GM10266 (cell line): ENCODE data around the gene SLIT3.

ENCODE experiments used
- DNase-seq: peaks from one replicate; pipeline ENCODE4 v3.0.0; 2012; ENCODE audit errors: extremely low spot score
- TF ChIP-seq, protein P1 (sequence below): IDR thresholded peaks from 2 replicates; pipeline ENCODE4 v1.5.1; 2012; ENCODE audit warnings: mild to moderate bottlenecking, low read depth; ENCODE audit not compliant: control insufficient read depth, insufficient read depth; ENCODE audit errors: missing control alignments

The SLIT3 gene

DNA sequence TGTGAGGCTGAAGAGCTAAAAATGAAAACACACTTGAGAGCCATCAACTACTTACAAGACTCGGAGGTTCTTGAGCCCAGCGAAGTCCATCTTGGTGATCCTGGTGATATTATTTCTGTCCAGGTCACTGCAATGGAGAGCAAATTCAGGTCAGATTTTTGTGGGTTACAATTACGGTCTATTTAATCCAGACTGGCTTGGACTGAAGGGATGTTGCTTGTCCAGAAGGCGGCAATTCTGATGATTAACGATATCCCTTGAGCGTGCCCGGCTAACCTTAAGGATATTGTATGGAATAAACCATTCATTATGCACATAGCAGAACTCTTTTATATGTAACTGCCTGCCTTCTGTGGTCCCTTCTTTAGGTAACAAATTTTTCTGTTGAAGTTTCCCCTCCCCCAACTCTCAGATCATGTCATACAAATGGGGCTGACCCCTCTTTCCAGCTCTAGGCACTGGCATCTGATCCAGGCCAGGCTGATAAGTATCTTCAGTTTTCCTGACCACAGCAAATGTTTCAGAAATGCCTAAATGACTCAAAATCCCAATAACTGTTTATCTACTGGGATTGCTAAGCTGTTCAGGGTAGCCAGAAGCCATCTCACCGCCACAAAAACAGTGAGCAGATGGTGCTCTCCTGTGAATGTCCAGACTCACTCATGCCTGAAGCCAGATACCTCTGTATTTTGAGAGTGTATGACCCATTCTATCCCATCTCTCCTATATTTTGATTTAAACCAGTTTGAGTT, 49.4 kb downstream of the SLIT3 start:
- no peak for DNase-seq
- TF ChIP-seq, protein P1, sequence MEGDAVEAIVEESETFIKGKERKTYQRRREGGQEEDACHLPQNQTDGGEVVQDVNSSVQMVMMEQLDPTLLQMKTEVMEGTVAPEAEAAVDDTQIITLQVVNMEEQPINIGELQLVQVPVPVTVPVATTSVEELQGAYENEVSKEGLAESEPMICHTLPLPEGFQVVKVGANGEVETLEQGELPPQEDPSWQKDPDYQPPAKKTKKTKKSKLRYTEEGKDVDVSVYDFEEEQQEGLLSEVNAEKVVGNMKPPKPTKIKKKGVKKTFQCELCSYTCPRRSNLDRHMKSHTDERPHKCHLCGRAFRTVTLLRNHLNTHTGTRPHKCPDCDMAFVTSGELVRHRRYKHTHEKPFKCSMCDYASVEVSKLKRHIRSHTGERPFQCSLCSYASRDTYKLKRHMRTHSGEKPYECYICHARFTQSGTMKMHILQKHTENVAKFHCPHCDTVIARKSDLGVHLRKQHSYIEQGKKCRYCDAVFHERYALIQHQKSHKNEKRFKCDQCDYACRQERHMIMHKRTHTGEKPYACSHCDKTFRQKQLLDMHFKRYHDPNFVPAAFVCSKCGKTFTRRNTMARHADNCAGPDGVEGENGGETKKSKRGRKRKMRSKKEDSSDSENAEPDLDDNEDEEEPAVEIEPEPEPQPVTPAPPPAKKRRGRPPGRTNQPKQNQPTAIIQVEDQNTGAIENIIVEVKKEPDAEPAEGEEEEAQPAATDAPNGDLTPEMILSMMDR, result no peak

DNA sequence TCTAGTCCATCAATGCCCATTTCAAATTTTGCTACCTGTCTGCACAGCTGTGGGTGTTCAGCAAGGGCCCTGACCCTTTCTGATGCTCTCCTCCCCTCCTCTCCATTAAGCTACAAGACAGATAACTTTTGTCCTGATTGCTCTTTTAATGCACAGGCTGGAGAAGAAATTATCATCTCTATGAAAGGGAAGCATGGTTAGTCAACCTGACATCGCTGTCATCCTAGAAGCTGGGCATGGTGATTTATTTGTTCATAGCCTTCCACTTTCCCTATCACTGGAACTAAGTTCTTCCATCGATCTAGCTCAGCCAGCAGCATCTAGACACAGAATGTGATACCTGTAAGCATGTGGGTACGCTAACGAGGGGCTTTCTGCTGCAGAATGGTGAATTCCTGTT, 50.1 kb downstream of the SLIT3 start:
- no peak for DNase-seq
- TF ChIP-seq, protein P1, result no peak

DNA sequence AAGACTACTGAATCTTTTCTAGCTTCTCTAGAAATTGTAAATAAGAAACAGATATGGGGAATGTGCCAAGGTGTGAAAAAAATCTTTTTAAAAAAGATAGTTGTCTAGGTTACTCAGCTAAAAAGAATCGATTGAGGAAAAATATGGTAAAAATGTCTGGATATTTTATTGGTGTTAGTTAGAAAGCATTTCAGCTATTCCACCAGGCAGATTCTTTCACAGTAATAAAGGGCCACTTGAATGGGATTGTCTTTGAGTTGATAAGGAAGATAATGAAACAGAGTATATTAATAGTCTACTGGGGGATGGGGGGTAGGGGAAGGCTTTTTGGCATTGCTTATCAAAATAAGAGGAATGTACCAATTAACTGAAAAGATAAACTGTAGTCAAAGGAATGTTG, 51.9 kb downstream of the SLIT3 start:
- DNase-seq, result no peak
- TF ChIP-seq, protein P1, result no peak

DNA sequence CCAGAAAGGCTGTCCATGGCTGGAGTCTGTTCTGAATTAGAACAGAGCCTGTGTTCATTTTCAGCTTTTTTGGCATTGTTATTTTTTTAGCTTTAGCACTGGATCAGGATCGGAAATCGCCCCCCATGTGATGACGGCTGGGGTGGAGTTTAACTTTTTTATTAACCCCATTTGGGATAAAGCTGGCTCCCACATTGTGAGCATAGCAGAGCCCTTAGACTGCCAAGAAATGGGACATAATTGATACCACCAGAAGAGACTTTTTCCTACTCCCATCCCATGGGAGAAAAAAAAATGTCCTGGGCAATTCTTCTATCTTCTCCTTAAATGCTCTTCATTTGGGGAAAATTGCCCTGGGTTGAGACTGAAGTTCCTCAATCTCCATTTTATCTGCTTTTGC, 52.4 kb downstream of the SLIT3 start:
- no peak for DNase-seq
- TF ChIP-seq, protein P1, result no peak

DNA sequence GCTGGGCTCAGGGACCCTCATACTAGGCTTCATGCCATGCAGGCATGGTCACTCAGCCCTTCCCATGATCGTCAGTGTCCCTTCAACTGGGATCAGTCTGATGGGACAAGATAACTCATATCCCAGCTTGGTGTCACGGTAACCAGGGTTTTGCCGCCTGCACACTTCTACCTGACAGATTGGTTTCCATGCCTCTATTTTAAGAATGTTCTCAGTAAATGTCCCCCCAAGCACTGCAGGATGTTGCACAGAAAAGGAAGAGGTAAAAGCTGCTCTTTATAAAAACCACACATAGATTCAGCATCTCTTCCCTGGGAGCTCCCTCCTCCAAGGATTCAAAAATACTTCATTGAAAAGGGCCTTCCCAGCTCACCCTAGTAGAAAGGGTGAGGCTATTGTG, 56.1 kb downstream of the SLIT3 start:
- no peak for DNase-seq
- TF ChIP-seq, protein P1, result no peak

DNA sequence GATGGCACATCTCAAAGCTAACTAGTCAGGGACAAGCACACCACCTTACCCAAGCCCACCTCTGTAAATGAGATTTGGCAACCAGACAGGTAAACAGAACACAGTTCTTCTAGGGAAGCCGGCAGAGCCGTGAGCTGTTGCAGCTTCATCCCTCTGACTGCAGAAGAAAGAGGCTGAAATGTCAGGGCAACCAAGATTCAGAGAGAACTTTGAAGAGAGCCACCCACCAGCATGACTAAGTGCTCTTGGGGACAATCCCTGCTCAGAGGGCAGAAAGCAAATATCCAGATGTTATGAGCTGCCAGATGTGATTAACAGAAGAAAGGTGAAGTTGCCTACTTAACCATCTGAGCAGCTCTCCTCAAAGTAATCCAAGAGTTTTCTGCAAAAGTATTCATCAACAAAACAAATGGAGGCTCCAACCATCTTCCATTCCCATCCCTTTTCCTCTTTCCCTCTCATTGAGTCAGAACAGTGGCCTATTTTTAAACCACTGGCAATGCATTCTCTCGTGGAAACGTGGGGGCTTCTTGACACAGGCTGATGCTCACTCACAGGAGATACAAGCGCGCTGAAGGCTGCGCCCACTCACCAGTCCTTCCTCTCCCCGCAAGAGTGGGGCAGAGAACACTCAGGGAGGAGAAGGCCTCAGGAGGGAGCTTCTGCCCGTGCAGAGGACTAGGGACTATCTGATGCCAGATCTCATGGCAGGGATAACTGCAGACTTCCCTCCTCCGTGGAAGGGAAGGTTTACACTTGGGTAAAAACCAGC, 57.1 kb downstream of the SLIT3 start:
- no peak for DNase-seq
- TF ChIP-seq, protein P1, result no peak

DNA sequence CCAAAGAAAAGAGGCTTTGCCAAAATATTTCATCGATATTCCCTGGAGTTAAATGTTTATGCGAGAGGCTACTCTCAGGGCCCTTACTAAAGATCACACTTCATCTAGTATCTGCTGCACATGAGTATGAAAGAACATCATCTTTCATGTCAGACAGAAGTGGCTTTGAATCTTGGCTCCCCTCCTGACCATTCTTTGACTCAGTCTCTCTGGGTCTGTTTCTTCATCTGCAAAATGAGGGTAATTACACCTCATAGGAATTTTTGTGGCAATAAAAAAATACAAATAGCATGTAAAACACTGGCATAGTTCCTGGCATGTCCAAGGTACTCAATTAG, 58.1 kb downstream of the SLIT3 start:
- TF ChIP-seq, protein P1, result no peak
- DNase-seq, result no peak
